ENCODE results near the gene CLMN.

Gene CLMN

GRCh38 chr14:95137164-95137803, 182.4 kb downstream of the CLMN start:
- DNase-seq (ENCODE audit: low spot score), result no peak

- DNase-seq (ENCODE audit: low spot score), result no peak
These were observed 183.1 kb downstream of the CLMN start for GRCh38 chr14:95136631-95137030.

GRCh38 chr14:95134304-95134933, 185.3 kb downstream of the CLMN start:
- no peak for DNase-seq (ENCODE audit: low spot score)

GRCh38 chr14:95133282-95133681, 186.4 kb downstream of the CLMN start:
- no peak for DNase-seq (ENCODE audit: low spot score)

GRCh38 chr14:95132760-95133159, 186.9 kb downstream of the CLMN start:
- no peak for DNase-seq (ENCODE audit: low spot score)

Data from hematopoietic multipotent progenitor cell treated with erythropoietin and hydrocortisone succinate and interleukin-3 and kit ligand, for 17 days (in vitro differentiated cells).